A673 (cell line): ENCODE data around the gene CLCN2. TPM values are rescaled to one million over a fixed set of nuclear protein-coding genes. Genes with fewer than 3 reads are reported as not detected.

Source experiments
- BruUV-seq: library from RNA; stranded (reverse); fragments of 400-500 nt; replicated peaks from 2 replicates; lab custom pipeline; 2021; lab: Mats Ljungman, UMichigan
- CTCF ChIA-PET: fragments of 300-600 bp; sonication (Branson Sonifier 250); formaldehyde crosslinking; loops from one replicate; lab custom pipeline; 2022; ENCODE audit warnings: antibody characterized with exemption; lab: Charles Lee
- POLR2A ChIA-PET: fragments of 300-600 bp; sonication (Branson Sonifier 250); formaldehyde crosslinking; loops from one replicate; lab custom pipeline; 2022; ENCODE audit warnings: antibody characterized with exemption; ENCODE audit not compliant: low non-redundant PET; lab: Charles Lee
- DNase-seq: peaks from one replicate; pipeline ENCODE4 v3.0.0-alpha.2; 2015; ENCODE audit warnings: low spot score
- H3K27ac ChIP-seq: fragments of 200-600 bp; sonication (generic); 2 replicates; pipeline ENCODE4 v1.5.1; 2016; ENCODE audit warnings: mixed run types, low read depth, mild to moderate bottlenecking, mixed read lengths, antibody characterized with exemption, low read length; ENCODE audit not compliant: poor library complexity, severe bottlenecking
- H3K27me3 ChIP-seq: fragments of 200-600 bp; sonication (generic); replicated peaks from 2 replicates; pipeline ENCODE4 v1.6.1; 2017; ENCODE audit warnings: mixed run types, low read depth, mild to moderate bottlenecking, mixed read lengths, antibody characterized with exemption, low read length; ENCODE audit not compliant: insufficient read depth, poor library complexity
- H3K36me3 ChIP-seq: fragments of 200-600 bp; sonication (generic); 2 replicates; pipeline ENCODE4 v1.6.1; 2016; ENCODE audit warnings: mixed run types, mild to moderate bottlenecking, mixed read lengths, antibody characterized with exemption, low read length; ENCODE audit not compliant: insufficient read depth, poor library complexity, severe bottlenecking
- H3K4me1 ChIP-seq: fragments of 200-600 bp; sonication (generic); 2 replicates; pipeline ENCODE4 v1.6.1; 2017; ENCODE audit warnings: mixed run types, mild to moderate bottlenecking, mixed read lengths, antibody characterized with exemption, low read length; ENCODE audit not compliant: insufficient read depth, poor library complexity, severe bottlenecking
- H3K4me3 ChIP-seq: fragments of 200-600 bp; sonication (generic); 2 replicates; pipeline ENCODE4 v1.5.1; 2016; ENCODE audit warnings: low read depth, mixed run types, mild to moderate bottlenecking, mixed read lengths, low read length; ENCODE audit not compliant: poor library complexity, severe bottlenecking
- H3K9me3 ChIP-seq: fragments of 200-600 bp; sonication (generic); 2 replicates; pipeline ENCODE4 v1.6.1; 2016; ENCODE audit warnings: mixed run types, low read depth, mild to moderate bottlenecking, mixed read lengths, antibody characterized with exemption, low read length; ENCODE audit not compliant: poor library complexity, severe bottlenecking
- EZH2 ChIP-seq: fragments of 200-600 bp; sonication (generic); IDR thresholded peaks from 2 replicates; pipeline ENCODE4 v1.6.1; 2017; ENCODE audit warnings: borderline replicate concordance, low read depth, mild to moderate bottlenecking, mixed read lengths, antibody characterized with exemption, low read length; ENCODE audit not compliant: poor library complexity, severe bottlenecking
- intact Hi-C: fragments of 100-400 bp; cut with micrococcal nuclease; formaldehyde crosslinking; loops from one replicate; pipeline ENCODE4 v1.10.0; 2022; ENCODE audit not compliant: unreplicated experiment
- total RNA-seq: library from RNA; stranded (reverse); gene quantifications from 2 replicates; pipeline ENCODE4 v1.2.3, GENCODE V29; 2021
- TF ChIP-seq, protein P1 (sequence below): fragments of 300-800, 200-600 bp; sonication (generic); conservative IDR thresholded peaks from 2 replicates; pipeline ENCODE4 v1.5.1; 2017; ENCODE audit warnings: low read depth, mild to moderate bottlenecking, antibody characterized with exemption, low read length, moderate library complexity, mixed read lengths

The CLCN2 gene
- total RNA-seq, 1 experiment from 2014 or later, result 11.2 TPM

DNA sequence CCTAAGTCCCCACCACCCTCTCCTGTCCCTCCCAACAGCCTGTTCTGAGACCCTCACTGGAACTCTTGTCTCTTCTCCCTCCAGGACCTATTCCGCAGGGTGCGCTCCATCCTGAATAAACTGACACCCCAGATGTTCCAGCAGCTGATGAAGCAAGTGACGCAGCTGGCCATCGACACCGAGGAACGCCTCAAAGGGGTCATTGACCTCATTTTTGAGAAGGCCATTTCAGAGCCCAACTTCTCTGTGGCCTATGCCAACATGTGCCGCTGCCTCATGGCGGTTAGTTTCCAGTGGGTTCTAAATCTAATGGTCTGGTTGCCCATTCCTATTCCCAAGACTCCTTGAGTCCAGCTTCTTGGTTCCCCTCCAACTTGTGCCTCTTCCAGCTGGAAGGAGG, 37.7 kb downstream of the CLCN2 start:
- CTCF ChIA-PET, result no interaction called here
- H3K9me3 ChIP-seq, result no peaks in the 10 kb centered on the region
- POLR2A ChIA-PET, result no interaction called here

DNA sequence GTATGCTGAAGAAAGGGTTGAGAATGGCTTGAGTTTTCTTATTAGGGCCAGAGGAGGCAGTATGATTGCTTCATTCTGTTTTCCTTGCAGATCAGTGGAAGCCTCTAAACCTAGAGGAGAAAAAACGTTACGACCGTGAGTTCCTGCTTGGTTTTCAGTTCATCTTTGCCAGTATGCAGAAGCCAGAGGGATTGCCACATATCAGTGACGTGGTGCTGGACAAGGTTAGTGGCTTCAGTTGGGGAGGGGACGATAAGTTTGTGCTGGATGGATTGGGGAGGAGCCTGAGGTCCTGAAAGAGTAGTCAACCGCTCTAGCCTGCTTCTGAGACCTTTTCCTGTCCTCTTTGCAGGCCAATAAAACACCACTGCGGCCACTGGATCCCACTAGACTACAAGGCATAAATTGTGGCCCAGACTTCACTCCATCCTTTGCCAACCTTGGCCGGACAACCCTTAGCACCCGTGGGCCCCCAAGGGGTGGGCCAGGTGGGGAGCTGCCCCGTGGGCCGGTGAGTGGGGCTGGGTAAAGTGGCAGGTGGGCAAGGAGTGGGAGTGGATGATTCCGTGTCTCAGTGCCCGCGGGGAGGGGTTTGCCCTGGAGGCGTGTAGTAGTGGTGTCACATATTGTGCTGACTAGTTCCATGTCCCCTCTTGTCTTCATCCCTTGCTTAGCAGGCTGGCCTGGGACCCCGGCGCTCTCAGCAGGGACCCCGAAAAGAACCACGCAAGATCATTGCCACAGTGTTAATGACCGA, 38.5 kb downstream of the CLCN2 start:
- CTCF ChIA-PET, result interaction anchor here (0.5 kb wide), 1 partner anchor 15 kb away, joined by 3 read pairs; no protein-coding TSS in a partner anchor
- POLR2A ChIA-PET, result no interaction called here

More for the DNA sequence above, 37.7 kb downstream of the CLCN2 start:
- Histone ChIP-seq H3K27ac (no peak overlapping the region), H3K4me1 (peaks cover 15% of the 10 kb centered on the region), H3K4me3 (no peak overlapping the region), H3K27me3 (no peaks in the 10 kb centered on the region), H3K36me3 (peaks cover 89% of the 10 kb centered on the region)
- TF ChIP-seq, protein P1, sequence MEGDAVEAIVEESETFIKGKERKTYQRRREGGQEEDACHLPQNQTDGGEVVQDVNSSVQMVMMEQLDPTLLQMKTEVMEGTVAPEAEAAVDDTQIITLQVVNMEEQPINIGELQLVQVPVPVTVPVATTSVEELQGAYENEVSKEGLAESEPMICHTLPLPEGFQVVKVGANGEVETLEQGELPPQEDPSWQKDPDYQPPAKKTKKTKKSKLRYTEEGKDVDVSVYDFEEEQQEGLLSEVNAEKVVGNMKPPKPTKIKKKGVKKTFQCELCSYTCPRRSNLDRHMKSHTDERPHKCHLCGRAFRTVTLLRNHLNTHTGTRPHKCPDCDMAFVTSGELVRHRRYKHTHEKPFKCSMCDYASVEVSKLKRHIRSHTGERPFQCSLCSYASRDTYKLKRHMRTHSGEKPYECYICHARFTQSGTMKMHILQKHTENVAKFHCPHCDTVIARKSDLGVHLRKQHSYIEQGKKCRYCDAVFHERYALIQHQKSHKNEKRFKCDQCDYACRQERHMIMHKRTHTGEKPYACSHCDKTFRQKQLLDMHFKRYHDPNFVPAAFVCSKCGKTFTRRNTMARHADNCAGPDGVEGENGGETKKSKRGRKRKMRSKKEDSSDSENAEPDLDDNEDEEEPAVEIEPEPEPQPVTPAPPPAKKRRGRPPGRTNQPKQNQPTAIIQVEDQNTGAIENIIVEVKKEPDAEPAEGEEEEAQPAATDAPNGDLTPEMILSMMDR, result no peak
- no peak for TF ChIP-seq EZH2
- BruUV-seq, result no TSS peak
- no peak for DNase-seq
- intact Hi-C loops, result no loop called here

DNA sequence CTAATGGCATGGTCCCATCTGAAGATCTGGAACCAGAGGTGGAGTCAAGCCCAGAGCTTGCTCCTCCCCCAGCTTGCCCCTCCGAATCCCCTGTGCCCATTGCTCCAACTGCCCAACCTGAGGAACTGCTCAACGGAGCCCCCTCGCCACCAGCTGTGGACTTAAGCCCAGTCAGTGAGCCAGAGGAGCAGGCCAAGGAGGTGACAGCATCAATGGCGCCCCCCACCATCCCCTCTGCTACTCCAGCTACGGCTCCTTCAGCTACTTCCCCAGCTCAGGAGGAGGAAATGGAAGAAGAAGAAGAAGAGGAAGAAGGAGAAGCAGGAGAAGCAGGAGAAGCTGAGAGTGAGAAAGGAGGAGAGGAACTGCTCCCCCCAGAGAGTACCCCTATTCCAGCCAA, 39.7 kb downstream of the CLCN2 start:
- CTCF ChIA-PET, result no interaction called here
- BruUV-seq, result no TSS peak
- intact Hi-C loops, result no loop called here
- Histone ChIP-seq H3K9me3 (no peaks in the 10 kb centered on the region), H3K27me3 (no peaks in the 10 kb centered on the region), H3K4me3 (no peak overlapping the region), H3K27ac (no peak overlapping the region), H3K36me3 (peaks cover 82% of the 10 kb centered on the region), H3K4me1 (peaks cover 23% of the 10 kb centered on the region)
- no peak for DNase-seq
- TF ChIP-seq, protein P1, result no peak
- TF ChIP-seq EZH2, result no peak
- POLR2A ChIA-PET, result no interaction called here

More for the DNA sequence above, 38.5 kb downstream of the CLCN2 start:
- no peak overlapping the region for H3K27ac ChIP-seq
- no TSS peak for BruUV-seq
- H3K27me3 ChIP-seq, result no peaks in the 10 kb centered on the region
- TF ChIP-seq, protein P1, result no peak
- TF ChIP-seq EZH2, result no peak
- intact Hi-C loops, result no loop called here
- H3K36me3 ChIP-seq, result peaks cover 83% of the 10 kb centered on the region
- no peak overlapping the region for H3K4me3 ChIP-seq
- peaks cover 17% of the 10 kb centered on the region for H3K4me1 ChIP-seq
- H3K9me3 ChIP-seq, result no peaks in the 10 kb centered on the region
- DNase-seq, result no peak
